Peyer's patch (tissue), 4 donors: ENCODE data around the gene ZNF790.

ENCODE experiments used
- POLR2A ChIP-seq, 2 donors: fragments of 450-650 bp; IDR thresholded peaks; one replicate each; pipeline ENCODE4 v1.5.1; 2017; ENCODE audit warnings: antibody characterized with exemption in 2 of 2, mild to moderate bottlenecking in 2 of 2, moderate library complexity in 2 of 2
- TF ChIP-seq, protein P1 (sequence below), 6 experiments: fragments of 450-650 bp in 4 of 6; fragments of 200-600 bp in 2 of 6; sonication (generic) in 1 of 6; IDR thresholded peaks; one replicate each; pipeline ENCODE4 v1.5.1; 2017 to 2019; ENCODE audit warnings: antibody characterized with exemption in 6 of 6, mild to moderate bottlenecking in 3 of 6, moderate library complexity in 1 of 6

DNA sequence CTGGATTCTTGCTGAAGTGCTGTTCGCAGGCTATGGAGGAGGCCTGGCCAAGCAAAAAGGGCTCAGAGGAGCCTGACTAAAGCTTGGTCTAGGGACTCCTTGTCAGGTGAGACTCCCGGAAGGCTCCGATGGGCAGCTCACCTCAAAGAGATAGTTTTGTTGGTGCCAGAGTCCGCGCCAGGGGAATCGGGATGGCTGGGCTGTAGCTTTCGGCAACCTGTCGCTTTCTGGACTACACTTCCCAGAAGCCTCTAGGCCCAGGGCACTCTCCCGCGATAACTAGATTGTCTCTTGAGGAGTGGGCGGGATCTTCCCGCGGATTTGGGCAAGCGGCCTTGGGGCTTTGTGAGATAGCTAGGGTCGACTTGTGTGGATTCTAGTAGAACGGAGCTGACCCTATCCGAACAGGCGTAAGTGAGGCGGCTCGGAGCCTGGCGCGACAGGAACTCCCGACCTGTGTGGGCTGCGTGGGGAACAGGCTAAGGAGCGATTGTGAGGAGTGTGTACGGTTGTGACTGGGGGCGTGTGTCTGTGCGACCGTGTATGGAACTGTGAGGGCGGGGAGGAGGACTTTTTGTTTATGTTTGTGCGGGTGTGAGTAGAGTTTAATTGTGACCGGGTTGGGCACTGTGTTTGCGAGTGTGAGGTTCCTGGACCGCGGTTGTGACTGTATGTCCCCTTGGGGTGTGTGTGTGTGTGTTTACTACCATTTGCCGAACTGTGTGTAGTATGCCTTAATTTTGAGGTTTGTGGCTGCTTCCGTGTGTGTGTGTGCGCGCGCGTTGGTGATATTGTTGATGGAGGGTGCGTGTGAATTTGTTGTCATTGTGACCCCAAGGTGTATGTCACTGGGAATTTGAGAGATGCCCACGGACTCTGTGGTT lies 12.6 kb upstream of the ZNF790 start, which contains the start of gene ZNF345:
- peak in 1 of 2 donors; percentile 4 for TF ChIP-seq POLR2A (IDR thresholded peaks at IDR 0.05)
- TF ChIP-seq, protein P1, sequence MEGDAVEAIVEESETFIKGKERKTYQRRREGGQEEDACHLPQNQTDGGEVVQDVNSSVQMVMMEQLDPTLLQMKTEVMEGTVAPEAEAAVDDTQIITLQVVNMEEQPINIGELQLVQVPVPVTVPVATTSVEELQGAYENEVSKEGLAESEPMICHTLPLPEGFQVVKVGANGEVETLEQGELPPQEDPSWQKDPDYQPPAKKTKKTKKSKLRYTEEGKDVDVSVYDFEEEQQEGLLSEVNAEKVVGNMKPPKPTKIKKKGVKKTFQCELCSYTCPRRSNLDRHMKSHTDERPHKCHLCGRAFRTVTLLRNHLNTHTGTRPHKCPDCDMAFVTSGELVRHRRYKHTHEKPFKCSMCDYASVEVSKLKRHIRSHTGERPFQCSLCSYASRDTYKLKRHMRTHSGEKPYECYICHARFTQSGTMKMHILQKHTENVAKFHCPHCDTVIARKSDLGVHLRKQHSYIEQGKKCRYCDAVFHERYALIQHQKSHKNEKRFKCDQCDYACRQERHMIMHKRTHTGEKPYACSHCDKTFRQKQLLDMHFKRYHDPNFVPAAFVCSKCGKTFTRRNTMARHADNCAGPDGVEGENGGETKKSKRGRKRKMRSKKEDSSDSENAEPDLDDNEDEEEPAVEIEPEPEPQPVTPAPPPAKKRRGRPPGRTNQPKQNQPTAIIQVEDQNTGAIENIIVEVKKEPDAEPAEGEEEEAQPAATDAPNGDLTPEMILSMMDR (IDR thresholded peaks at IDR 0.05), result no peak
